Suprapubic skin (tissue), 4 donors: Measurements from ENCODE around the gene GABRA5. TPM values are rescaled to one million over a fixed set of nuclear protein-coding genes. Genes with fewer than 3 reads are reported as not detected.

Experiments used
- DNase-seq, 2 donors: peaks; one replicate each; pipeline ENCODE4 v3.0.0-alpha.2; 2019; ENCODE audit warnings: low spot score in 2 of 2
- H3K27ac ChIP-seq: fragments of 200-600 bp; sonication (generic); one replicate; pipeline ENCODE4 v1.5.1; 2019
- H3K27me3 ChIP-seq: fragments of 200-600 bp; sonication (generic); one replicate; pipeline ENCODE4 v1.5.1; 2019
- H3K36me3 ChIP-seq: fragments of 200-600 bp; sonication (generic); one replicate; pipeline ENCODE4 v1.5.1; 2019
- H3K4me1 ChIP-seq: fragments of 200-600 bp; sonication (generic); one replicate; pipeline ENCODE4 v1.5.1; 2019
- H3K4me3 ChIP-seq: fragments of 200-600 bp; sonication (generic); one replicate; pipeline ENCODE4 v1.5.1; 2019; ENCODE audit warnings: mild to moderate bottlenecking
- H3K9me3 ChIP-seq: fragments of 200-600 bp; sonication (generic); one replicate; pipeline ENCODE4 v1.5.1; 2019
- CTCF ChIP-seq, 2 donors: fragments of 200-600 bp in 1 of 2; fragments of 450-650 bp in 1 of 2; sonication (generic) in 1 of 2; IDR thresholded peaks; one replicate each; pipeline ENCODE4 v1.5.1; 2016 to 2019; ENCODE audit warnings: antibody characterized with exemption in 2 of 2, mild to moderate bottlenecking in 1 of 2, moderate library complexity in 1 of 2
- EP300 ChIP-seq: sonication (generic); formaldehyde crosslinking; IDR thresholded peaks from one replicate; pipeline ENCODE4 v1.6.1; 2017; ENCODE audit warnings: antibody characterized with exemption
- POLR2A ChIP-seq, 2 donors: fragments of 450-650 bp; IDR thresholded peaks; one replicate each; pipeline ENCODE4 v1.6.1; 2017; ENCODE audit warnings: antibody characterized with exemption in 2 of 2, mild to moderate bottlenecking in 2 of 2, moderate library complexity in 2 of 2
- POLR2AphosphoS5 ChIP-seq, 3 donors: sonication (generic); formaldehyde crosslinking; IDR thresholded peaks; one replicate each; pipeline ENCODE4 v1.6.1; 2017; ENCODE audit warnings: antibody characterized with exemption in 3 of 3
- WGBS: methylation state at CpG from one replicate; pipeline ENCODE4 v1.1.5; 2018; 5-methylcytosine and 5-hydroxymethylcytosine counted together
- total RNA-seq, 4 donors: library from RNA; depleted of rRNA; stranded (reverse); fragments of >200 nt; gene quantifications; one replicate each; pipeline ENCODE4 v1.1.0, GENCODE V29; 2016

GABRA5 gene
- total RNA-seq, 4 donors from 2014 or later, result not detected

GRCh38 chr15:26870346-26870745 lies 3.5 kb downstream of the GABRA5 start:
- no peak overlapping the region for H3K27ac ChIP-seq
- no peaks in the 10 kb centered on the region for H3K9me3 ChIP-seq
- WGBS, result 79% methylated on average over 3 of the region's 3 CpGs
- no peak overlapping the region for H3K4me3 ChIP-seq
- peaks cover 50% of the 10 kb centered on the region for H3K27me3 ChIP-seq
- H3K36me3 ChIP-seq, result no peaks in the 10 kb centered on the region
- peaks cover 14% of the 10 kb centered on the region for H3K4me1 ChIP-seq
- TF ChIP-seq CTCF (IDR thresholded peaks at IDR 0.05) (no peak), EP300 (no peak), POLR2A (IDR thresholded peaks at IDR 0.05) (no peak), POLR2AphosphoS5 (IDR thresholded peaks at IDR 0.05) (no peak)
- DNase-seq, result no peak

GRCh38 chr15:26872206-26872605 lies 5.3 kb downstream of the GABRA5 start:
- no peak overlapping the region for H3K4me3 ChIP-seq
- no peak overlapping the region for H3K27ac ChIP-seq
- TF ChIP-seq POLR2A (IDR thresholded peaks at IDR 0.05), result no peak
- no peak for TF ChIP-seq EP300
- TF ChIP-seq POLR2AphosphoS5 (IDR thresholded peaks at IDR 0.05), result no peak
- TF ChIP-seq CTCF (IDR thresholded peaks at IDR 0.05), result no peak
- no peaks in the 10 kb centered on the region for H3K36me3 ChIP-seq
- 56% methylated on average over 7 of the region's 7 CpGs for WGBS
- peaks cover 8% of the 10 kb centered on the region for H3K4me1 ChIP-seq
- H3K9me3 ChIP-seq, result no peaks in the 10 kb centered on the region
- peaks cover 46% of the 10 kb centered on the region for H3K27me3 ChIP-seq
- DNase-seq, result no peak

DNA sequence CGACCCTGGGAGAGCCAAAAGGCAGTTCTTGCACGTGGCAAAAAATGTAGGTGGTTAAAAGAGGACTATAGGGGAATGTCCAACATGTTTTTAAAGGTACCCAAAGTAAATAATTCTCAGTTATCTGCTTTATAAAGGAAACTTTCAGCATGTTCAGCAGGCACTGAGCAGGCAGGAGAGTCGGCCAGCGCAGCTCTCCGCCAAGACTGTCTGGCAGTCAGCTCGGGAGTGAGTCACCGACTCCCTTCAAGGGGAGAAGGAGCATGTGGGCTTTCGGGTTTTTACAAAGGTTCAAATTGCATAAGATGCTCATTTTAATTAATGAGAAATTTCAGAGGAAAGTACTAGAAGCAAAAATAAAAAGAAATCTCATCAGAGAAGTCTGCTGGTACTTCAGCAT lies 7.0 kb downstream of the GABRA5 start:
- peaks cover 30% of the 10 kb centered on the region for H3K27me3 ChIP-seq
- no peaks in the 10 kb centered on the region for H3K9me3 ChIP-seq
- H3K4me1 ChIP-seq, result no peaks in the 10 kb centered on the region
- DNase-seq, result no peak
- no peak overlapping the region for H3K4me3 ChIP-seq
- H3K27ac ChIP-seq, result no peak overlapping the region
- H3K36me3 ChIP-seq, result no peaks in the 10 kb centered on the region
- 44% methylated on average over 8 of the region's 8 CpGs for WGBS
- TF ChIP-seq EP300 (no peak), CTCF (IDR thresholded peaks at IDR 0.05) (no peak), POLR2A (IDR thresholded peaks at IDR 0.05) (no peak), POLR2AphosphoS5 (IDR thresholded peaks at IDR 0.05) (no peak)

DNA sequence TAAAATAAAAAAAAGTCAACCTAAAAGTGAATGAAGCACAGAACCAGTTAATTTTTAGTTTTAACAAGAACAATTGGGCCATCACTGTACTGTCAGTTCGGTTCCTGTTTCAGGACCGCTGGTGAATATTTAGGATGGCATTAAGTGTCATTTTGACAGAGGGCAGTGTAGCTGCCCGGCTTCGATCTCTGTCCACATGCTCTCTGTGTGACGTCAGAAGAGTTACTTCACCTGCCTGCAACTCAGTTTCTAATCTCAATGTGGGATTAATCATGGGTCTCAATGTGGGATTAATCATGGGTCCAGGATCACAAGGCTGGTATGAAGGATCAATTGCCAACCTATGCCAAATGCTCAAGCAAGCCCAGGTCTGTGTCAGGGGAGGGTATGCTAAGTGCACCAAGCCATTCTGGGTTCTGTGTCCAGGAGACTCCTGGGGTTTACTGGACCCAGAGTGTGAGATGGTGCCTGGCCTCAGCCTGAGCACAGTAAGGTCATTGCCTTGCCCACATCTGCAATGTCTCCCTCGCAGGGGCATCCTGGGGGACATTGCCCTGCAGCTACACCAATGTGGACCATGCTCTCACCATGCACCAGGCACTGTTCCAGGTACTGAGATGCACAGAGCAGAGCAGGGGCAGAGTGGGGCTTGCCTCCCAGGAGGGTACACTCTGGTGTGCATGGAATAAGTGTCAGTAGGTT lies 8.1 kb downstream of the GABRA5 start:
- 79% methylated on average over 6 of the region's 6 CpGs for WGBS
- H3K4me3 ChIP-seq, result no peak overlapping the region
- H3K36me3 ChIP-seq, result no peaks in the 10 kb centered on the region
- TF ChIP-seq EP300 (no peak), POLR2A (IDR thresholded peaks at IDR 0.05) (no peak)
- H3K27ac ChIP-seq, result no peak overlapping the region
- no peak for DNase-seq
- no peaks in the 10 kb centered on the region for H3K9me3 ChIP-seq
- H3K4me1 ChIP-seq, result no peaks in the 10 kb centered on the region
- H3K27me3 ChIP-seq, result peaks cover 20% of the 10 kb centered on the region

- Histone ChIP-seq H3K36me3 (no peaks in the 10 kb centered on the region), H3K27me3 (peaks cover 15% of the 10 kb centered on the region), H3K9me3 (no peaks in the 10 kb centered on the region), H3K27ac (no peak overlapping the region), H3K4me3 (no peak overlapping the region), H3K4me1 (no peaks in the 10 kb centered on the region)
- 61% methylated on average over 8 of the region's 8 CpGs for WGBS
- no peak for TF ChIP-seq EP300
- no peak for TF ChIP-seq POLR2A (IDR thresholded peaks at IDR 0.05)
- no peak for TF ChIP-seq CTCF (IDR thresholded peaks at IDR 0.05)
- no peak for TF ChIP-seq POLR2AphosphoS5 (IDR thresholded peaks at IDR 0.05)
- DNase-seq, result no peak
Observed at GRCh38 chr15:26875476-26875850, 8.6 kb downstream of the GABRA5 start.

GRCh38 chr15:26877831-26878230 lies 11.0 kb downstream of the GABRA5 start:
- no peak overlapping the region for H3K4me3 ChIP-seq
- peaks cover 14% of the 10 kb centered on the region for H3K27me3 ChIP-seq
- H3K36me3 ChIP-seq, result no peaks in the 10 kb centered on the region
- WGBS, result 92% methylated on average over 10 of the region's 10 CpGs
- H3K9me3 ChIP-seq, result no peaks in the 10 kb centered on the region
- DNase-seq, result no peak
- H3K4me1 ChIP-seq, result no peaks in the 10 kb centered on the region
- TF ChIP-seq POLR2AphosphoS5 (IDR thresholded peaks at IDR 0.05) (no peak), EP300 (no peak), CTCF (IDR thresholded peaks at IDR 0.05) (no peak)
- H3K27ac ChIP-seq, result no peak overlapping the region
